ENCODE data around the gene ADAM19. TPM values are rescaled to one million over a fixed set of nuclear protein-coding genes. Genes with fewer than 3 reads are reported as not detected.

The ADAM19 gene
- total RNA-seq, 1 experiment from 2014 or later, result 62.9 TPM

DNA sequence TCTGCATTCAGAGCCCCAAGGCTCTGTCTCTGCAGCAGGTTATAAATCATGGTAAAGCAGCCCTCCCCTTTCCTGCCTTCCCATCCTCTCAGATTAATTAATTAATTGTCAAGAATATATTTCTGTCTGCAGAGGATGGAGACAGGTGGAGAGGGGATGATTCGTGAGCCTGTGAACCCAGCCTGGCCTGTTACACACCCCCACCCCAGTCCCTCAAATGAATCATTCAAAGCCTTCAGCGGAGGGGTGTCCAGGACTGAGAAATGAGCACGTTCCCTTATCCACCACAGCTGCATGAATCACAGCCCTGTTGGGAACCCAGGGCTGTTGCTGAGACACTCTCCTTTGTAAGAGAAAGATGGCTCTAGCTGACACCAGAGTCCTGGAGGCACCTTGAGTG lies 59.6 kb downstream of the ADAM19 start:
- intact Hi-C loops (cut with micrococcal nuclease; ENCODE audit: unreplicated experiment), result no loop called here
- ChIA-PET POLR2A (no interaction called here), CTCF (no interaction called here)
- no peak overlapping the region for H3K27ac Mint-ChIP-seq (ENCODE audit: unreplicated experiment)
- no peak overlapping the region for H3K4me3 Mint-ChIP-seq (ENCODE audit: unreplicated experiment)
- Histone ChIP-seq H3K36me3 (ENCODE audit: control insufficient read depth, insufficient read depth, low read length) (no peaks in the 10 kb centered on the region; the same call in 1 of the 2 replicates), H3K4me3 (ENCODE audit: low read depth, low read length) (no peak overlapping the region), H3K4me1 (no peaks in the 10 kb centered on the region), H3K9me3 (no peaks in the 10 kb centered on the region), H3K27me3 (replicated peaks; ENCODE audit: control insufficient read depth, insufficient read depth, low read length) (no peaks in the 10 kb centered on the region)
- BruUV-seq (replicated peaks), result no TSS peak
- no peak for DNase-seq
- H3K36me3 Mint-ChIP-seq (ENCODE audit: insufficient read depth, unreplicated experiment), result peaks cover 55% of the 10 kb centered on the region
- H3K27me3 Mint-ChIP-seq (ENCODE audit: insufficient read depth, unreplicated experiment), result no peaks in the 10 kb centered on the region
- no peaks in the 10 kb centered on the region for H3K9me3 Mint-ChIP-seq (ENCODE audit: unreplicated experiment)
- H3K4me1 Mint-ChIP-seq (ENCODE audit: low read depth, unreplicated experiment), result no peaks in the 10 kb centered on the region
- no peak for TF ChIP-seq CTCF (IDR thresholded peaks at IDR 0.05; ENCODE audit: insufficient read depth in 1 of 2, low read depth in 1 of 2, low read length in 1 of 2, severe bottlenecking in 1 of 2, unreplicated experiment in 1 of 2)

DNA sequence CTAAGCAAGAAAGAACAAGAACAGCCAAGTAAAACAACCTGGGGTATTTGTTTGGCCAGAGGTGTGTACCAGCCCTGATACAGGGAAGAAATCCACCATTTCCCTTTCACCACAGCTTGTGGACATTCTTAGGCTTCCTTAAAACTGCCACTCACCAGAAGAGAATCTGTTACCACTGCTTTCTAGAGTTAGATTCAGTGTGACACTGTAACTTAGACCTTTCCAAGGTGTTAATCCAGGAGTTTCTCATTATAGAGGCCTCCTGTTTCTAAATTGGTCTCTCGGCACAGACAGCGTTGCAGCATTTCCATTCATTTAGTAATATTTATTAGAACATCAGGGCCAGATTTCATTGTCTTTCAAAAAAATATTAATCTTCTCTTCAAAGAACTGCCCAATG lies 60.6 kb downstream of the ADAM19 start:
- no TSS peak for BruUV-seq (replicated peaks)
- Histone ChIP-seq H3K4me3 (ENCODE audit: low read depth, low read length) (no peak overlapping the region), H3K9me3 (no peaks in the 10 kb centered on the region), H3K27me3 (replicated peaks; ENCODE audit: control insufficient read depth, insufficient read depth, low read length) (no peaks in the 10 kb centered on the region), H3K4me1 (no peaks in the 10 kb centered on the region), H3K36me3 (ENCODE audit: control insufficient read depth, insufficient read depth, low read length) (no peaks in the 10 kb centered on the region; the same call in 1 of the 2 replicates)
- Mint-ChIP-seq H3K36me3 (ENCODE audit: insufficient read depth, unreplicated experiment) (peaks cover 55% of the 10 kb centered on the region), H3K27me3 (ENCODE audit: insufficient read depth, unreplicated experiment) (no peaks in the 10 kb centered on the region), H3K4me3 (ENCODE audit: unreplicated experiment) (no peak overlapping the region), H3K27ac (ENCODE audit: unreplicated experiment) (no peak overlapping the region), H3K4me1 (ENCODE audit: low read depth, unreplicated experiment) (no peaks in the 10 kb centered on the region), H3K9me3 (ENCODE audit: unreplicated experiment) (no peaks in the 10 kb centered on the region)
- ChIA-PET POLR2A (no interaction called here), CTCF (no interaction called here)
- no peak for TF ChIP-seq CTCF (IDR thresholded peaks at IDR 0.05; ENCODE audit: insufficient read depth in 1 of 2, low read depth in 1 of 2, low read length in 1 of 2, severe bottlenecking in 1 of 2, unreplicated experiment in 1 of 2)
- intact Hi-C loops (cut with micrococcal nuclease; ENCODE audit: unreplicated experiment), result no loop called here
- DNase-seq, result no peak

GRCh38 chr5:157513182-157513581 lies 62.4 kb downstream of the ADAM19 start:
- H3K27me3 Mint-ChIP-seq (ENCODE audit: insufficient read depth, unreplicated experiment), result no peaks in the 10 kb centered on the region

More at GRCh38 chr5:157513182-157513581, 62.4 kb downstream of the ADAM19 start:
- Mint-ChIP-seq H3K9me3 (ENCODE audit: unreplicated experiment) (no peaks in the 10 kb centered on the region), H3K27ac (ENCODE audit: unreplicated experiment) (no peak overlapping the region), H3K36me3 (ENCODE audit: insufficient read depth, unreplicated experiment) (peaks cover 59% of the 10 kb centered on the region), H3K4me1 (ENCODE audit: low read depth, unreplicated experiment) (no peaks in the 10 kb centered on the region), H3K4me3 (ENCODE audit: unreplicated experiment) (no peak overlapping the region)
- H3K27me3 ChIP-seq (replicated peaks; ENCODE audit: control insufficient read depth, insufficient read depth, low read length), result no peaks in the 10 kb centered on the region
- H3K4me3 ChIP-seq (ENCODE audit: low read depth, low read length), result no peak overlapping the region
- ChIA-PET POLR2A (no interaction called here), CTCF (no interaction called here)
- H3K36me3 ChIP-seq (ENCODE audit: control insufficient read depth, insufficient read depth, low read length), result no peaks in the 10 kb centered on the region; the same call in 1 of the 2 replicates
- no TSS peak for BruUV-seq (replicated peaks)
- no peak for TF ChIP-seq CTCF (IDR thresholded peaks at IDR 0.05; ENCODE audit: insufficient read depth in 1 of 2, low read depth in 1 of 2, low read length in 1 of 2, severe bottlenecking in 1 of 2, unreplicated experiment in 1 of 2)
- intact Hi-C loops (cut with micrococcal nuclease; ENCODE audit: unreplicated experiment), result no loop called here
- H3K4me1 ChIP-seq, result no peaks in the 10 kb centered on the region
- H3K9me3 ChIP-seq, result no peaks in the 10 kb centered on the region
- no peak for DNase-seq

Measured in Caco-2 (cell line).